AML-193 (cell line): ENCODE results near the gene ZNF235.
"Not testable (repeated sequence)": the region's sequence is repeated elsewhere in the genome, so short reads cannot be mapped to it uniquely, and the experiment has no call there.

Source experiments
- DNase-seq, 2 experiments: peaks; one replicate each; lab custom pipeline; 2025; lab: John Stamatoyannopoulos, UW

The ZNF235 gene

GRCh38 chr19:44255705-44256411, 49.0 kb downstream of the ZNF235 start:
- no peak for DNase-seq

- no peak for DNase-seq
These were observed 50.3 kb downstream of the ZNF235 start for GRCh38 chr19:44254496-44254895.

GRCh38 chr19:44253392-44253791, 51.4 kb downstream of the ZNF235 start:
- DNase-seq: not testable (repeated sequence)

- DNase-seq: not testable (repeated sequence)
These were observed 52.5 kb downstream of the ZNF235 start for GRCh38 chr19:44252332-44252731.

GRCh38 chr19:44236384-44236783, 68.4 kb downstream of the ZNF235 start:
- DNase-seq: no peak
